Liver (tissue), 9 donors: ENCODE measurements around the gene RFC3. TPM values are rescaled to one million over a fixed set of nuclear protein-coding genes. Genes with fewer than 3 reads are reported as not detected.

Source experiments
- DNase-seq: peaks from one replicate; pipeline ENCODE4 v3.0.0-alpha.2; 2017; ENCODE audit warnings: low spot score
- H3K27ac ChIP-seq, 2 donors: one replicate each; pipeline ENCODE4 v1.7.0; 2013; ENCODE audit warnings: inconsistent platforms in 2 of 2, low read length in 2 of 2, control low read depth in 1 of 2, low read depth in 1 of 2, mild to moderate bottlenecking in 1 of 2
- H3K27me3 ChIP-seq, 4 donors: one replicate each; pipeline versions ENCODE4 v1.6.1 to v1.7.0; 2013; ENCODE audit warnings: low read length in 3 of 4, inconsistent platforms in 1 of 4, mild to moderate bottlenecking in 1 of 4, moderate library complexity in 1 of 4; ENCODE audit not compliant: control insufficient read depth in 4 of 4, insufficient read depth in 4 of 4
- H3K36me3 ChIP-seq, 4 donors: one replicate each; pipeline versions ENCODE4 v1.6.1 to v1.7.0; 2013; ENCODE audit warnings: low read length in 3 of 4, mild to moderate bottlenecking in 3 of 4, low read depth in 1 of 4, moderate library complexity in 1 of 4; ENCODE audit not compliant: control insufficient read depth in 4 of 4, insufficient read depth in 3 of 4
- H3K4me1 ChIP-seq, 4 donors: one replicate each; pipeline versions ENCODE4 v1.6.1 to v1.7.0; 2013; ENCODE audit warnings: low read length in 3 of 4, mild to moderate bottlenecking in 3 of 4, moderate library complexity in 1 of 4; ENCODE audit not compliant: control insufficient read depth in 4 of 4, insufficient read depth in 4 of 4
- H3K4me3 ChIP-seq, 3 donors: one replicate each; pipeline versions ENCODE4 v1.6.1 to v1.7.0; 2013; ENCODE audit warnings: low read length in 3 of 3, control low read depth in 1 of 3, low read depth in 1 of 3, mild to moderate bottlenecking in 1 of 3
- H3K9ac ChIP-seq, 2 donors: one replicate each; pipeline ENCODE4 v1.7.0; 2013; ENCODE audit warnings: low read length in 2 of 2, mild to moderate bottlenecking in 2 of 2, moderate library complexity in 2 of 2, control low read depth in 1 of 2, low read depth in 1 of 2
- H3K9me3 ChIP-seq, 4 donors: one replicate each; pipeline versions ENCODE4 v1.6.1 to v1.7.0; 2013; ENCODE audit warnings: low read length in 3 of 4; ENCODE audit not compliant: control insufficient read depth in 4 of 4
- EGR1 ChIP-seq, 2 donors: IDR thresholded peaks; 2 replicates each; pipeline ENCODE4 v1.6.1; 2016 to 2018; ENCODE audit warnings: antibody characterized with exemption in 2 of 2, low read depth in 2 of 2
- FOXA1 ChIP-seq: IDR thresholded peaks from 2 replicates; pipeline ENCODE4 v1.6.1; 2016; ENCODE audit warnings: antibody characterized with exemption
- FOXA2 ChIP-seq: IDR thresholded peaks from 2 replicates; pipeline ENCODE4 v1.6.1; 2016; ENCODE audit warnings: antibody characterized with exemption
- GABPA ChIP-seq, 2 donors: IDR thresholded peaks in 1 of 2; conservative IDR thresholded peaks in 1 of 2; 2 replicates each; pipeline ENCODE4 v1.6.1; 2016; ENCODE audit warnings: antibody characterized with exemption in 2 of 2, mild to moderate bottlenecking in 1 of 2, moderate library complexity in 1 of 2
- HNF4A ChIP-seq, 2 donors: conservative IDR thresholded peaks; 2 replicates each; pipeline ENCODE4 v1.6.1; 2016; ENCODE audit warnings: antibody characterized with exemption in 2 of 2, mild to moderate bottlenecking in 2 of 2
- HNF4G ChIP-seq: IDR thresholded peaks from 2 replicates; pipeline ENCODE4 v1.6.1; 2016; ENCODE audit warnings: antibody characterized with exemption
- JUND ChIP-seq, 2 donors: IDR thresholded peaks; 2 replicates each; pipeline ENCODE4 v1.6.1; 2016; ENCODE audit warnings: antibody characterized with exemption in 2 of 2
- NR2F2 ChIP-seq: IDR thresholded peaks from 2 replicates; pipeline ENCODE4 v1.6.1; 2016; ENCODE audit warnings: antibody characterized with exemption
- RAD21 ChIP-seq, 2 donors: IDR thresholded peaks; 2 replicates each; pipeline ENCODE4 v1.6.1; 2016; ENCODE audit warnings: antibody characterized with exemption in 2 of 2, mild to moderate bottlenecking in 2 of 2
- RXRA ChIP-seq, 2 donors: IDR thresholded peaks; 2 replicates each; pipeline ENCODE4 v1.6.1; 2017 to 2018; ENCODE audit warnings: antibody characterized with exemption in 2 of 2, mild to moderate bottlenecking in 1 of 2
- SP1 ChIP-seq: IDR thresholded peaks from 2 replicates; pipeline ENCODE4 v1.6.1; 2018; ENCODE audit warnings: antibody characterized with exemption, mild to moderate bottlenecking
- YY1 ChIP-seq: IDR thresholded peaks from 2 replicates; pipeline ENCODE4 v1.6.1; 2016; ENCODE audit warnings: antibody characterized with exemption, mild to moderate bottlenecking
- WGBS: extraction: QIAGEN DNeasy Blood & Tissue Kit; methylation state at CpG from one replicate; pipeline ENCODE4 v1.1.7; 2013; 5-methylcytosine and 5-hydroxymethylcytosine counted together
- polyA plus RNA-seq, 2 donors: library from polyadenylated mRNA; stranded (reverse) in 1 of 2; unstranded in 1 of 2; fragments of 200-250 nt in 1 of 2; fragments of >200 nt in 1 of 2; fragmentation: Nextera tagmentation in 1 of 2; extraction: Ambion mirVana in 1 of 2; gene quantifications; one replicate each; pipeline versions ENCODE4 v1.2.1 to v1.2.3, GENCODE V29; 2013 to 2015
- total RNA-seq, 2 donors: library from RNA; depleted of rRNA; stranded (reverse); fragments of >200 nt; gene quantifications; one replicate each; pipeline ENCODE4 v1.2.3, GENCODE V29; 2014
- TF ChIP-seq, protein P1 (sequence below): IDR thresholded peaks from 2 replicates; pipeline ENCODE4 v1.6.1; 2016; ENCODE audit warnings: antibody characterized with exemption
- TF ChIP-seq, protein P2 (sequence below): IDR thresholded peaks from 2 replicates; pipeline ENCODE4 v1.6.1; 2016; ENCODE audit warnings: antibody characterized with exemption, mild to moderate bottlenecking
- TF ChIP-seq, protein P3 (sequence below): fragments of 150-350 bp; IDR thresholded peaks from 2 replicates; pipeline ENCODE4 v1.5.1; 2017; ENCODE audit warnings: improper control_type of control experiment, low read depth, low read length; ENCODE audit not compliant: missing input control
- TF ChIP-seq, protein P4 (sequence below): IDR thresholded peaks from 2 replicates; pipeline ENCODE4 v1.6.1; 2016; ENCODE audit warnings: antibody characterized with exemption
- donor health status: healthy.
- donor health status: healthy.
- donor health status: healthy.
- donor health status: healthy.
- donor health status: healthy.

Gene RFC3
- total and polyA plus RNA-seq, 4 donors, result 1.9 to 19.1 (median 3.0) TPM

DNA sequence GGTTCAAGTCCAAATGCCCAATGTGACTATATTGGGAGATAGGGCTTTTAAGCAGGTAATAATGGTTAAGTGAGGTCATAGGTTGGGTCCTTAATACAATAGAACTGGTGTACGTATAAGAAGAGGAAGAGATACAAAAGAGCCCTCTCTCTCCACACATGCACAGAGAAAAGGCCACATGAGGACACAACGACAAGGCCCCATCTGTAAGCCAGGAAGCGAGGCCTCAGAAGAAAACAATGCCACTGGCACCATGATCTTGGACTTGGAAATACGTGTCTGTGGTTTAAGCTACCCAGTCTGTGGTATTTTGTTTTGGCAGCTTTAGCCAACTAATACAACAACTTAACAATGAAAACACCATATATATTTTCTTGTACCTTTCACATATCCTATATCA is 23.4 kb upstream of the RFC3 start (continued):
- TF ChIP-seq, protein P1, sequence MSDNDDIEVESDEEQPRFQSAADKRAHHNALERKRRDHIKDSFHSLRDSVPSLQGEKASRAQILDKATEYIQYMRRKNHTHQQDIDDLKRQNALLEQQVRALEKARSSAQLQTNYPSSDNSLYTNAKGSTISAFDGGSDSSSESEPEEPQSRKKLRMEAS, result no peak
- TF ChIP-seq SP1, result no peak

DNA sequence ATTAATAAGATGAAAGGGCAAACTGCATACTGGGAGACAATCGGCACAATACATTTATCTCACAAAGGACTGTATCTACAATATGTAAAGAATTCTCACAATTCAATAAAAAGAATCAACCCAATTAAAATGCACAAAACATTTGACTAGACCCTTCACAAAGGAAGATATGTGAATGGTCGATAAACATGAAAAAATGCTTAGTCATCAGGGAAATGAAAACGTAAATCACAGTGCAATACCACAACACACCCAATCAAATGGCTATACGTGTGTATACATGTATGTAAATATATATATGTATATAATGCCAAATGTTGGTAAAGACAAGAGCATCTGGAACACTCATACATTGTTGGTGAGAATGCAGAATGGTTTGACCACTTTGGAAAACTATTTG is 21.9 kb upstream of the RFC3 start:
- H3K27ac ChIP-seq, result no peak overlapping the region
- no peak for TF ChIP-seq GABPA (IDR thresholded peaks at IDR 0.05 in 1 of 2, conservative IDR thresholded peaks at IDR 0.05 in 1 of 2)
- TF ChIP-seq, protein P2, sequence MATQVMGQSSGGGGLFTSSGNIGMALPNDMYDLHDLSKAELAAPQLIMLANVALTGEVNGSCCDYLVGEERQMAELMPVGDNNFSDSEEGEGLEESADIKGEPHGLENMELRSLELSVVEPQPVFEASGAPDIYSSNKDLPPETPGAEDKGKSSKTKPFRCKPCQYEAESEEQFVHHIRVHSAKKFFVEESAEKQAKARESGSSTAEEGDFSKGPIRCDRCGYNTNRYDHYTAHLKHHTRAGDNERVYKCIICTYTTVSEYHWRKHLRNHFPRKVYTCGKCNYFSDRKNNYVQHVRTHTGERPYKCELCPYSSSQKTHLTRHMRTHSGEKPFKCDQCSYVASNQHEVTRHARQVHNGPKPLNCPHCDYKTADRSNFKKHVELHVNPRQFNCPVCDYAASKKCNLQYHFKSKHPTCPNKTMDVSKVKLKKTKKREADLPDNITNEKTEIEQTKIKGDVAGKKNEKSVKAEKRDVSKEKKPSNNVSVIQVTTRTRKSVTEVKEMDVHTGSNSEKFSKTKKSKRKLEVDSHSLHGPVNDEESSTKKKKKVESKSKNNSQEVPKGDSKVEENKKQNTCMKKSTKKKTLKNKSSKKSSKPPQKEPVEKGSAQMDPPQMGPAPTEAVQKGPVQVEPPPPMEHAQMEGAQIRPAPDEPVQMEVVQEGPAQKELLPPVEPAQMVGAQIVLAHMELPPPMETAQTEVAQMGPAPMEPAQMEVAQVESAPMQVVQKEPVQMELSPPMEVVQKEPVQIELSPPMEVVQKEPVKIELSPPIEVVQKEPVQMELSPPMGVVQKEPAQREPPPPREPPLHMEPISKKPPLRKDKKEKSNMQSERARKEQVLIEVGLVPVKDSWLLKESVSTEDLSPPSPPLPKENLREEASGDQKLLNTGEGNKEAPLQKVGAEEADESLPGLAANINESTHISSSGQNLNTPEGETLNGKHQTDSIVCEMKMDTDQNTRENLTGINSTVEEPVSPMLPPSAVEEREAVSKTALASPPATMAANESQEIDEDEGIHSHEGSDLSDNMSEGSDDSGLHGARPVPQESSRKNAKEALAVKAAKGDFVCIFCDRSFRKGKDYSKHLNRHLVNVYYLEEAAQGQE, result no peak
- TF ChIP-seq HNF4A (conservative IDR thresholded peaks at IDR 0.05), result no peak
- no peak for TF ChIP-seq EGR1 (IDR thresholded peaks at IDR 0.05; ENCODE audit: low read depth in 2 of 2)
- TF ChIP-seq SP1, result no peak
- TF ChIP-seq HNF4G, result no peak
- TF ChIP-seq, protein P3, sequence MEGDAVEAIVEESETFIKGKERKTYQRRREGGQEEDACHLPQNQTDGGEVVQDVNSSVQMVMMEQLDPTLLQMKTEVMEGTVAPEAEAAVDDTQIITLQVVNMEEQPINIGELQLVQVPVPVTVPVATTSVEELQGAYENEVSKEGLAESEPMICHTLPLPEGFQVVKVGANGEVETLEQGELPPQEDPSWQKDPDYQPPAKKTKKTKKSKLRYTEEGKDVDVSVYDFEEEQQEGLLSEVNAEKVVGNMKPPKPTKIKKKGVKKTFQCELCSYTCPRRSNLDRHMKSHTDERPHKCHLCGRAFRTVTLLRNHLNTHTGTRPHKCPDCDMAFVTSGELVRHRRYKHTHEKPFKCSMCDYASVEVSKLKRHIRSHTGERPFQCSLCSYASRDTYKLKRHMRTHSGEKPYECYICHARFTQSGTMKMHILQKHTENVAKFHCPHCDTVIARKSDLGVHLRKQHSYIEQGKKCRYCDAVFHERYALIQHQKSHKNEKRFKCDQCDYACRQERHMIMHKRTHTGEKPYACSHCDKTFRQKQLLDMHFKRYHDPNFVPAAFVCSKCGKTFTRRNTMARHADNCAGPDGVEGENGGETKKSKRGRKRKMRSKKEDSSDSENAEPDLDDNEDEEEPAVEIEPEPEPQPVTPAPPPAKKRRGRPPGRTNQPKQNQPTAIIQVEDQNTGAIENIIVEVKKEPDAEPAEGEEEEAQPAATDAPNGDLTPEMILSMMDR, result no peak
- TF ChIP-seq JUND (IDR thresholded peaks at IDR 0.05), result no peak
- no peak for TF ChIP-seq RXRA (IDR thresholded peaks at IDR 0.05)
- TF ChIP-seq FOXA1, result no peak
- TF ChIP-seq, protein P4, sequence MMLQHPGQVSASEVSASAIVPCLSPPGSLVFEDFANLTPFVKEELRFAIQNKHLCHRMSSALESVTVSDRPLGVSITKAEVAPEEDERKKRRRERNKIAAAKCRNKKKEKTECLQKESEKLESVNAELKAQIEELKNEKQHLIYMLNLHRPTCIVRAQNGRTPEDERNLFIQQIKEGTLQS, result no peak
- no peak for TF ChIP-seq YY1
- TF ChIP-seq, protein P1, result no peak
- TF ChIP-seq NR2F2, result no peak
- no peak for TF ChIP-seq FOXA2
- no peak for TF ChIP-seq RAD21 (IDR thresholded peaks at IDR 0.05)
- H3K36me3 ChIP-seq, result no peaks in the 10 kb centered on the region
- H3K4me1 ChIP-seq, result peaks cover 0 to 4% (median 0%) of the 10 kb centered on the region in 4 donors
- H3K4me3 ChIP-seq, result no peak overlapping the region
- no peaks in the 10 kb centered on the region for H3K9me3 ChIP-seq
- 75% methylated on average over 4 of the region's 4 CpGs for WGBS
- DNase-seq, result no peak
- H3K27me3 ChIP-seq, result no peaks in the 10 kb centered on the region
- H3K9ac ChIP-seq, result no peak overlapping the region

DNA sequence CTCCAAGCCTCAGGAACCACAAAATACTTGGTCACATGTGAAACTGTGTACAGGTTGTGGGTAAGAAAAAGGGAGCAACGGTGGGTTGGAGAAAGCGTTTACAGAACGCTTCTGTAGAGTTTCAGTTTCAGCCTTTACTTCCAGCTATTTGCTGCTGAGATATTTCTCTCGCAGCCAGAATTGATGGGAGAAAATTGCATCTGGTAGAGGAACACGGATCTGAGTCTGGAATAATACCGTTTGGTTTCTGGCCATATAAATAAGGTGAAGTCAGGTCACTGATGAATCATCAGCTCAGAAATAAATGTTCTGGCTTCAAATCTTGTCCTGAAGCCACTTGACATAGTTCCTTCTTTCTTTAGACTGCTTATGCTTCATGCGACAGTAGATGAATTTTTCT is 20.3 kb upstream of the RFC3 start:
- TF ChIP-seq JUND (IDR thresholded peaks at IDR 0.05), result peak; percentile 16 to 34
- TF ChIP-seq, protein P1, result no peak
- no peak for TF ChIP-seq SP1
- Histone ChIP-seq H3K4me3 (no peak overlapping the region), H3K27me3 (no peaks in the 10 kb centered on the region), H3K4me1 (peaks cover 0 to 4% (median 0%) of the 10 kb centered on the region in 4 donors), H3K9me3 (no peaks in the 10 kb centered on the region), H3K9ac (peak overlapping the region in 1 of 2 donors; percentile 41), H3K27ac (no peak overlapping the region), H3K36me3 (no peaks in the 10 kb centered on the region)
- no peak for DNase-seq
- 53% methylated on average over 7 of the region's 7 CpGs for WGBS
